Mucosa of stomach (tissue), 1 donor: ENCODE measurements around the gene GALNT17.
"Not testable (repeated sequence)": the region's sequence is repeated elsewhere in the genome, so short reads cannot be mapped to it uniquely, and the experiment has no call there.

ENCODE experiments used
- H3K27me3 ChIP-seq: one replicate; pipeline ENCODE4 v1.7.0; 2013; ENCODE audit warnings: mild to moderate bottlenecking, low read length; ENCODE audit not compliant: control insufficient read depth, insufficient read depth
- H3K36me3 ChIP-seq: one replicate; pipeline ENCODE4 v1.7.0; 2013; ENCODE audit warnings: low read length; ENCODE audit not compliant: control insufficient read depth, insufficient read depth
- H3K4me1 ChIP-seq: one replicate; pipeline ENCODE4 v1.7.0; 2013; ENCODE audit warnings: mild to moderate bottlenecking, low read length; ENCODE audit not compliant: control insufficient read depth, insufficient read depth
- H3K4me3 ChIP-seq: one replicate; pipeline ENCODE4 v1.7.0; 2013; ENCODE audit warnings: low read length
- H3K9ac ChIP-seq: one replicate; pipeline ENCODE4 v1.7.0; 2013; ENCODE audit warnings: mild to moderate bottlenecking, low read length, moderate library complexity
- H3K9me3 ChIP-seq: one replicate; pipeline ENCODE4 v1.7.0; 2013; ENCODE audit warnings: mild to moderate bottlenecking, low read length, moderate library complexity; ENCODE audit not compliant: control insufficient read depth
- donor health status: Pancreatic carcinoma.

GALNT17 gene

DNA sequence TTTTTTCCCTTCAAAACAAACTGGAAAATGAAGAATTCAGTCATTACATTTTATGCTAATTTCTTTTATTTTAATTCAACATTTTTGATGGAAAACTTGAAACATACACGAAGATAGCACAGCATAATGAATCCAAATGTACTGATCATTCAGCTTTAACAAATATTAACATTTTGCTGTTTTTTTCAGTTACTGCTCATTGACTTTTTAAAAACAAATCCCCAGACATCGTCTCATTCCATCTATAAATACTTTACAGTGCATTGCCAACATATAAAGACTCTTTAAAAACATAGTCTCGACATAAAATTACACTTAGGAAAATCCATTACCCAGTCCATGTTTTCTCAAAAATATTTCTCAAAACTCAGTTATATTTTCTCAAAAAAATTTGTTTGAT, 452.3 kb downstream of the GALNT17 start:
- no peaks in the 10 kb centered on the region for H3K36me3 ChIP-seq
- no peaks in the 10 kb centered on the region for H3K4me1 ChIP-seq
- H3K9me3 ChIP-seq = no peaks in the 10 kb centered on the region
- no peak overlapping the region for H3K4me3 ChIP-seq
- H3K9ac ChIP-seq = no peak overlapping the region
- H3K27me3 ChIP-seq = no peaks in the 10 kb centered on the region

DNA sequence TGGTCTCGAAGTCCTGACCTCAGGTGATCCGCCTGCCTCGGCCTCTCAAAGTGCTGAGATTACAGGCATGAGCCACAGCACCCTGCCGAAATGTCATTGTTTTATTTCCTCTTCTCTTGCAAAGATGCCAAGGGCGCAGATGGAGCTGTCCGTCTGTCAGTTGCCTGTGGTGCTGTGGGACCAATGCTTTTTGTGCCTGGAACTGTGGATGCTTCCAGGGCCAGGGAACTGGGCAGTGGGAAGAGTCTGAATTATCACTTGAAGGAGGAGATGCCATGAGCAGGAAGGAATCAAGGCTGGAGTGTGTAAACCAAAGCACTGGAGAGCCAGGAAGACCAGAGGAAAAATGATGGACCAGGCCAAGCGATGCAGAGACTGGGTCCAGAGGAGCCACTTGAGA, 459.9 kb downstream of the GALNT17 start:
- Histone ChIP-seq H3K9ac (no peak overlapping the region), H3K9me3 (no peaks in the 10 kb centered on the region), H3K27me3 (no peaks in the 10 kb centered on the region), H3K4me1 (no peaks in the 10 kb centered on the region), H3K36me3 (no peaks in the 10 kb centered on the region), H3K4me3 (no peak overlapping the region)

DNA sequence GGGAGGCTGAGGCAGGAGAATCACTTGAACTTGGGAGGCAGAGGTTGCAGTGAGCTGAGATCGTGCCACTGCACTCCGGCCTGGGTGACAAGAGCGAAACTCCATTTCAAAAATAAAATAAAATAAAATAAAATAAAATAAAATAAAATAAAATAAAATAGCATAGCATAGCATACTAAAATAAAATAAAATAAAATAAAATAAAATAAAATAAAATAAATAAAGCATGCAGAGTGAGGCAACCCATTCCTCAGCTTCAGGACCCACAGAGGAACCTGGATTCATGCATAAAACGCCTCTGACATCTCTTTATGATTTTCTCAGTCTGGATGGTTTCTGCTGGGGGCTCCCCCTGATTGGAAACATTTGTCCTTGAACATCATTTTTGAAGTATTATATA, 460.4 kb downstream of the GALNT17 start:
- H3K27me3 ChIP-seq, H3K4me1 ChIP-seq, H3K9me3 ChIP-seq, H3K4me3 ChIP-seq, H3K9ac ChIP-seq, H3K36me3 ChIP-seq: not testable (repeated sequence)

DNA sequence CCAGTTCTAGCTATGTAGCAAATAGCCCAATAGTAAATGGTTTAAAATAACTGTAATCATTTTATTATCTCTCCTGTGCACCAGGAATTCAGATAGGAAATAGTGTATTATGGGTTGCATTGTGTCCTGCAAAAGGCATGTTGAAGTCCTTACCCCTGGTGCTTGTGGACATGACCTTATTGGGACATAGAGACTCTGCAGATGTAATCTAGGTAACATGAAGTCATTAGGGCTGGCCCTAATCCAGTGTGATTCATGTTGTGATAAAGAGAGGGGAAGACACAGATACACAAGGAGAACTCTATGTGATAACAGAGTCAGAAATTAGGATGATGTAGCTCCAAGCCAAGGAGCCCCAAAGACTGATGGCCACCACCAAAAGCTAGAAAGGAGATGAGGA, 462.8 kb downstream of the GALNT17 start:
- H3K9me3 ChIP-seq = no peaks in the 10 kb centered on the region
- H3K4me3 ChIP-seq = no peak overlapping the region
- H3K36me3 ChIP-seq = no peaks in the 10 kb centered on the region
- no peaks in the 10 kb centered on the region for H3K4me1 ChIP-seq
- no peaks in the 10 kb centered on the region for H3K27me3 ChIP-seq
- no peak overlapping the region for H3K9ac ChIP-seq

DNA sequence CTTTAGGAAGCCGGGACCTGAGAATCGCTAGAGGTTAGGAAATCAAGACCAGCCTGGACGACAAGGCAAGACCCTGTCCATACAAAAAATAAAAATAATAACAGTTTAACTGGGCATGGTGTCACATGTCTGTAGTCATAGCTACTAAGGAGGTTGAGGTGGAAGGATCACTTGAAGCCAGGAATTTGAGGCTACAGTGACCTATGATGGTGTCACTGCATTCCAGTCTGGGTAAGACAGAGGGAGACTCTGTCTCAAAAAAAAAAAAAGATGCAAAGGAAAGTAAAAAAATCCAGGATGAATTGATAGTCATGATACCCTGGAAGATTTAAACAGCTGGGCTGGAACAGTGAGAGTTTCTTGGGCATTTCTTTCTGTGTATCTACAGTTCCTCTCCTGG, 463.2 kb downstream of the GALNT17 start:
- H3K9ac ChIP-seq = no peak overlapping the region
- no peaks in the 10 kb centered on the region for H3K36me3 ChIP-seq
- H3K27me3 ChIP-seq = no peaks in the 10 kb centered on the region
- H3K9me3 ChIP-seq = no peaks in the 10 kb centered on the region
- no peak overlapping the region for H3K4me3 ChIP-seq
- no peaks in the 10 kb centered on the region for H3K4me1 ChIP-seq

DNA sequence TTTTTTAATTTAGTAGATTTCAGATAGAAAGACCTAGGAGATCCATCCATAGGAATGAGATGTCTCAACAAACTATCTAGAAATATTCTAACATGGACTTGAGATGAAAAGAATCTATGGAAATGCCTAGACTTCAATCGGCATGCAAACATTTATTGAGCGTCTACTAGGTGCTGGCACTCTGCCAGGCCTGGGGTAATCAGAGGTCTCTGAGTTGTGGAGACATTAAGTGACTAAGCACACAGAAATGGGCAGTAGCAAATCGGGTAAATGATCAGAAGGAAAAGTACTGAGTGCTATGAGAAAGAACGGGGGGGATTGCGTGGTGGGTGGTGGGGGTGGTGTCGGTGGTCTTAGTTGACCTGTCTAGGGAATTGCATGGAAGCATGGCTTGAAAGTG, 466.6 kb downstream of the GALNT17 start:
- no peaks in the 10 kb centered on the region for H3K36me3 ChIP-seq
- H3K4me3 ChIP-seq = no peak overlapping the region
- no peaks in the 10 kb centered on the region for H3K9me3 ChIP-seq
- H3K27me3 ChIP-seq = no peaks in the 10 kb centered on the region
- H3K4me1 ChIP-seq = no peaks in the 10 kb centered on the region
- no peak overlapping the region for H3K9ac ChIP-seq

DNA sequence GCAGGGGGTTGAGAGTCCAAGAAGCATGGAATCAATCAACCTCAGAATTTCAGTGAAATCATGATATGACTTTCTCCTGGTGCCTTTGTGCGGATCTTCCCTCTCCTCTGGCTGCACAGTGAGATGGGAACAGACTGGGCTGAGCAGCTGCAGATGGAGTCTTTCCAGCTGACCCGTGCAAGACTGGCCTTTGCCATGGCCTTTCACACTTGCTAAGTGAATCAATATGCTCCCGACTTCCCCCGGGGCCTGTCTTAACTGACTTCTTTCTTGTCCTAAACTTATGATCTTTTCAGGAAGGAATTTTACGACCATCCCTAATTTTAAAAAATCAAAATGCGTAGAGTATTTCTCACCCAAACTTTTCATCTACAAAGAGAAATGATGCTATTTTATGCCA, 469.9 kb downstream of the GALNT17 start:
- Histone ChIP-seq H3K4me1 (no peaks in the 10 kb centered on the region), H3K36me3 (no peaks in the 10 kb centered on the region), H3K27me3 (no peaks in the 10 kb centered on the region), H3K9ac (no peak overlapping the region), H3K9me3 (no peaks in the 10 kb centered on the region), H3K4me3 (no peak overlapping the region)

DNA sequence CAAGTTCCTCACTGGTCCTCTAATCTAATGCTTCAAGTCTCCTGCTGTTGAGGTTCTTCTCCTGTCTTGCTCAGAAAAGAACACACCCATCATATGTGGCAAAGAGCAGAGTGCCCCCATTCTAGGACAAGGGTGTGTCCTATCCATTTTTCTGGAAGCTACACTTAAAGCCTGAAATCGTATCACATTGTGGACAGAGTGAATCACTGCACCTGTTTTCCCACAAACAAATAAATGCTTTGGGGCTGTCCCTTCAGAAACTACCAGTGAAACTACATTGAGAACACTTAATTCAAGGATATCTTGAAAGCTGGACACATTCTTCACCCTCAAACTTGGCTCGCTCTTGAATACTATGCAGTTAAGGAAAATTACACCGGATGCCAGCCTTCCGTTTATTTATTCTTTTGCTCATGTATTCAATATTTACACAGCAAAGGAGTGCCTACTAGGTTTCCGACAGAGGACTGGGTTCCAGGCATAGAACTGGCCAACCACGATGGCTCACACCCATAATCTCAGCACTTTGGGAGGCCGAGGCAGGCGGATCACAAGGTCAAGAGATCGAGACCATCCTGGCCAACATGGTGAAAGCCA, 473.0 kb downstream of the GALNT17 start:
- no peak overlapping the region for H3K9ac ChIP-seq
- no peak overlapping the region for H3K4me3 ChIP-seq

DNA sequence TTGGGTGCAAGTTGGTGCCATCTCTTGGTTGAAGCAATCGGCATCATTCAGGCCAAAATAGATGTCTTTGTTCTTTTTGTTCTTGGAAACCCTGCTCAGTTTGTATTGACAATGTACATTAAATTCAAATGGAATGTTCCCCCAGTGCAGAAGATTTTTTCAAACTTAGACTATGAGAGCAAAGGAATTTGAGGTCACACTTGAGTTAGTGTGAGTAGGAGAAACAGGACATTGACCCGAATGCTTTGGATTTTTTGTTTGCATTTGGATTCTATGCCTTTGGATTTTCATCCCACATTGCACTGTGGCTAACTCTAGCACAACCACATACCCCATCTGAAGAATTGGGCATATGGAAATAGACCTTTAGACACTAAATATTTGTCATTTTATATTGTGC, 480.0 kb downstream of the GALNT17 start:
- no peaks in the 10 kb centered on the region for H3K36me3 ChIP-seq
- H3K4me1 ChIP-seq = no peaks in the 10 kb centered on the region

More for the DNA sequence above, 473.0 kb downstream of the GALNT17 start:
- Histone ChIP-seq H3K36me3 (no peaks in the 10 kb centered on the region), H3K27me3 (no peaks in the 10 kb centered on the region), H3K9me3 (no peaks in the 10 kb centered on the region), H3K4me1 (no peaks in the 10 kb centered on the region)

DNA sequence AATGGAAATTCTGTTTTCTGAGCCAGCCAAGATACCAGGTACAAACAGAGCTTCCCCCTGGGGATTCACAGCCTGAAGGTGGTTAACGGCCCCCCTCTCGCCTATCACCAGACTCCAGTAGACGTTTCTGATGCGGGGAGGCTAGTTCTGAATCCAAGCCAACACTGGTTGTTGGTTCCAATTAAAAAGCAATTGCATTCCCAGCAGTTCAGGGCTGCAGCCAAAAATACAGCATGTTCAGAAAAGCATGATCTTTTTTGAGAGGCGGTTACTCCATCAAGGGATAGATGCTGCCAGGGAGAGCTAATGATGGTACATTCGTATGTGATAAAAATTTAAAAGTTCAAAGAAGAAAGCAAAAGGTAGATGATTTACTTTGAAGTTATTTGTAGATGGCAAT, 481.0 kb downstream of the GALNT17 start:
- no peak overlapping the region for H3K4me3 ChIP-seq
- no peaks in the 10 kb centered on the region for H3K4me1 ChIP-seq
- H3K9ac ChIP-seq = no peak overlapping the region
- no peaks in the 10 kb centered on the region for H3K36me3 ChIP-seq
- H3K9me3 ChIP-seq = no peaks in the 10 kb centered on the region
- H3K27me3 ChIP-seq = no peaks in the 10 kb centered on the region

More for the DNA sequence above, 480.0 kb downstream of the GALNT17 start:
- Histone ChIP-seq H3K9ac (no peak overlapping the region), H3K27me3 (no peaks in the 10 kb centered on the region), H3K9me3 (no peaks in the 10 kb centered on the region), H3K4me3 (no peak overlapping the region)

DNA sequence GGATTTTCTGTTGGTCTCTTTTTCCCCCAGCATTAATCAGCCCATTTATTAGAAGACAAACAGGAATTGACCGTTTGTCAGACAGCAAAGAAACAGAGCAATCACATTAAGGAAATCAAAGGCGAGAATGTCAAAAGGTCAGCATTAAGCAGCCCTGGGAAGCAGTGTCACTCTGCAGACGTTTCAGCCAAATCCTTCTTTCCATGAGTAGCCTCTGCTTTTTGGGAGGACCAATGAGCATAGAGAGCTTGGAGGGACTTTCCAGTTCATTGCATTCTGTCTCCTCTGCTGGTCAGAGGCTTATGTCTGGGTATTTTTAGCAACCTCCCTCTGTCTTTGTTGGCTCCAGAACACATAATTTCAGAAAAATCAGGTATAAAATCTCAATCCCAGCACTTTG, 481.4 kb downstream of the GALNT17 start:
- Histone ChIP-seq H3K4me1 (no peaks in the 10 kb centered on the region), H3K9ac (no peak overlapping the region), H3K36me3 (no peaks in the 10 kb centered on the region), H3K27me3 (no peaks in the 10 kb centered on the region), H3K9me3 (no peaks in the 10 kb centered on the region), H3K4me3 (no peak overlapping the region)

DNA sequence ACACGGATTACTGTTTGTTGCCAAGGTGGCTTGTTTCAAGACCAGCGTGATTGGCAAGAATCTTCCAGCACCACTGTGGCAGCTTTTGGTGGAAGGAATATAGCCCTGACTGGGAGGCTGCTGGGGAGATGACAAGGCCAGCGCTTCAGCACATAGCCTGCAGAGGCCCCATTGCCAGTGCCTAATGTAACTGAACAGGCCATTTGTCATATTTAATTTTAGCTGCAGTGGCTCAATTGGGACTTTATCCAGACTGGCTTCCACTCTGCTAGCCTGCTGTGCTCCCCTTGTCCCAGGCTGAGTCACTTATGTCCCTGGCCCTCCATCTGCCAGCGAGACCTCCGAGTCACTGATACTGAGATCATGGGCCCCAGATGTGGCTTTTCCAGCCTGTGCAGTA, 483.1 kb downstream of the GALNT17 start:
- H3K9me3 ChIP-seq = no peaks in the 10 kb centered on the region
- no peaks in the 10 kb centered on the region for H3K4me1 ChIP-seq
- no peak overlapping the region for H3K4me3 ChIP-seq
- no peaks in the 10 kb centered on the region for H3K36me3 ChIP-seq
- no peaks in the 10 kb centered on the region for H3K27me3 ChIP-seq
- H3K9ac ChIP-seq = no peak overlapping the region

DNA sequence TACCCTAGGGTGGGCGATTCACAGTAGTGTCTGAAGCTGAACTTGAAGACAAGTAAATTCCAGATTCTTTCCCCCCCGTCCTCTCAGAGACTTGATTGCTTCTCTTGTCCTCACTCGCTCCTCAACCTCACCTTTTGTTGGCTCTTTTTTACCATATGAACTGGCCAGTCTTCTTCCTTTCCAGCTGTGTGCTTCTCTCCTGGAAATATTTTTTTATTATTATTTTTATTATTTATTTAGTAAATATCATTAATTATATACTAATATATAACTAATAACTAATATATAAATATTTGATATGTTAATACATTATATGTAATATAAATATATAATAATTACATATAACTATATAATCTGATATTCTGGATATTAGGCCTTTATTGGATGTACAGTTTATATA, 484.3 kb downstream of the GALNT17 start:
- Histone ChIP-seq H3K4me1 (no peaks in the 10 kb centered on the region), H3K4me3 (no peak overlapping the region), H3K9me3 (no peaks in the 10 kb centered on the region), H3K9ac (no peak overlapping the region), H3K36me3 (no peaks in the 10 kb centered on the region), H3K27me3 (no peaks in the 10 kb centered on the region)
